Measurements from ENCODE around the gene ALPG.
"Not testable (repeated sequence)": the region's sequence is repeated elsewhere in the genome, so short reads cannot be mapped to it uniquely, and the experiment has no call there.

DNA sequence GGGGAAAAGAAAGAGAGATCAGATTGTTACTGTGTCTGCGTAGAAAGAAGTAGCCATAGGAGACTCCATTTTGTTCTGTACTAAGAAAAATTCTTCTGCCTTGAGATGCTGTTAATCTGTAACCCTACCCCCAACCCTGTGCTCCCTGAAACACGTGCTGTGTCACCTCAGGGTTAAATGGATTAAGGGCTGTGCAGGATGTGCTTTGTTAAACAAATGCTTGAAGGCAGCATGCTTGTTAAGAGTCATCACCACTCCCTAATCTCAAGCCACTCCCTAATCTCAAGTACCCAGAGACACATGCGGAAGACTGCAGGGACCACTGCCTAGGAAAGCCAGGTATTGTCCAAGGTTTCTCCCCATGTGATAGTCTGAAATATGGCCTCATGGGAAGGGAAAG lies 16.4 kb downstream of the ALPG start:
- TF ChIP-seq, protein P1, sequence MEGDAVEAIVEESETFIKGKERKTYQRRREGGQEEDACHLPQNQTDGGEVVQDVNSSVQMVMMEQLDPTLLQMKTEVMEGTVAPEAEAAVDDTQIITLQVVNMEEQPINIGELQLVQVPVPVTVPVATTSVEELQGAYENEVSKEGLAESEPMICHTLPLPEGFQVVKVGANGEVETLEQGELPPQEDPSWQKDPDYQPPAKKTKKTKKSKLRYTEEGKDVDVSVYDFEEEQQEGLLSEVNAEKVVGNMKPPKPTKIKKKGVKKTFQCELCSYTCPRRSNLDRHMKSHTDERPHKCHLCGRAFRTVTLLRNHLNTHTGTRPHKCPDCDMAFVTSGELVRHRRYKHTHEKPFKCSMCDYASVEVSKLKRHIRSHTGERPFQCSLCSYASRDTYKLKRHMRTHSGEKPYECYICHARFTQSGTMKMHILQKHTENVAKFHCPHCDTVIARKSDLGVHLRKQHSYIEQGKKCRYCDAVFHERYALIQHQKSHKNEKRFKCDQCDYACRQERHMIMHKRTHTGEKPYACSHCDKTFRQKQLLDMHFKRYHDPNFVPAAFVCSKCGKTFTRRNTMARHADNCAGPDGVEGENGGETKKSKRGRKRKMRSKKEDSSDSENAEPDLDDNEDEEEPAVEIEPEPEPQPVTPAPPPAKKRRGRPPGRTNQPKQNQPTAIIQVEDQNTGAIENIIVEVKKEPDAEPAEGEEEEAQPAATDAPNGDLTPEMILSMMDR (IDR thresholded peaks at IDR 0.05; ENCODE audit: low read length) = not testable (repeated sequence)
- not testable (repeated sequence) for TF ChIP-seq EZH2 (IDR thresholded peaks at IDR 0.05; ENCODE audit: borderline replicate concordance, low read length)
